Esophagus mucosa (tissue), 1 donor: ENCODE results near the gene FARS2. TPM values are rescaled to one million over a fixed set of nuclear protein-coding genes. Genes with fewer than 3 reads are reported as not detected.

ENCODE experiments used
- ATAC-seq: fragments of 200-7000 bp; cut with Tn5 transposase; one replicate; pipeline ENCODE4 v1.9.1; 2020
- total RNA-seq: library from RNA; stranded (reverse); gene quantifications from one replicate; pipeline ENCODE4 v1.2.4, GENCODE V29; 2023
- donor health status: DM: yes; HTN: yes; CAD: no.

Gene FARS2
- total RNA-seq, 1 donor from 2014 or later, result 15.4 TPM

DNA sequence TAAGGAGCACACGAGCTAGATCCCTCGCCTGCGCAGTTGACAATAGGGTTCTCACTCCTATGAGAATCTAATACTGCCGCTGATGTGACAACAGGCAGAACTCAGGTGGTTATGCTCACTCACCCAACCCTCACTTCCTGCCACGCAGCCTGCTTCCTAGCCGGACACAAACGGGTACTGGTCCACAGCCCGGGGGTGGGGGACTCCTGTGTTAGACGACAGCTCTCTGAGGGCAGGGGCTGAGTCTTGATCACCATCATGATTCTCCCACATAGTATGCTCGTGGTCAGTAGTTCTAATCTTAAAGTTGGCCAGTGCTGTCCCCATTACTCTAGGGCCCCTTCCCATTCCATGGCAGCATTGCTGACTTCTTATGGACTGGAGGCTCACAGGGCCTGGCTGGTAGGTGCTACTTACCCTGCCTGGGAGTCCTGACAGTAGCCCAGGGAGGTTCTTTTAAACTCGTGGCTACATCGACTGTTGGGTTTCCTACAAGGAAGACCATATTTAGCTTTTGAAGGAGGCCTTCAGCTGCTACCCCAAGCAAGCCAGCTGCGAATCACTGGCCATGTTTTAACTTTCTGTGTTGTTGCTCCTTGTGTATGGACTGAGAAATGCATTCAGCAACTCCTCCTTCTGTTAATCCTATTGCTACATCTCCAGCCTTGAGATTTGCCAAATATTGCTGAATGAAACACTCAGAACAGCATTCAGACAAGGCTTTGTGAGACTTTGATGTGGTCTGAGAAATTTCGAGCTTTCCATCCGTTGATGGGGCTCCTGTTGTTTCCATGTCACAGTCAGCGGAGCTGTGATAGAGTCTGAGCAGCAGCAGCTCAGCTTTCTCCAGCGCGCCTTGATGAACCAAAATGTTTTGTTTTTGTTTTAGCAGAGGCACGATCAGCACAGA is 445.1 kb downstream of the FARS2 start:
- no peak for ATAC-seq

DNA sequence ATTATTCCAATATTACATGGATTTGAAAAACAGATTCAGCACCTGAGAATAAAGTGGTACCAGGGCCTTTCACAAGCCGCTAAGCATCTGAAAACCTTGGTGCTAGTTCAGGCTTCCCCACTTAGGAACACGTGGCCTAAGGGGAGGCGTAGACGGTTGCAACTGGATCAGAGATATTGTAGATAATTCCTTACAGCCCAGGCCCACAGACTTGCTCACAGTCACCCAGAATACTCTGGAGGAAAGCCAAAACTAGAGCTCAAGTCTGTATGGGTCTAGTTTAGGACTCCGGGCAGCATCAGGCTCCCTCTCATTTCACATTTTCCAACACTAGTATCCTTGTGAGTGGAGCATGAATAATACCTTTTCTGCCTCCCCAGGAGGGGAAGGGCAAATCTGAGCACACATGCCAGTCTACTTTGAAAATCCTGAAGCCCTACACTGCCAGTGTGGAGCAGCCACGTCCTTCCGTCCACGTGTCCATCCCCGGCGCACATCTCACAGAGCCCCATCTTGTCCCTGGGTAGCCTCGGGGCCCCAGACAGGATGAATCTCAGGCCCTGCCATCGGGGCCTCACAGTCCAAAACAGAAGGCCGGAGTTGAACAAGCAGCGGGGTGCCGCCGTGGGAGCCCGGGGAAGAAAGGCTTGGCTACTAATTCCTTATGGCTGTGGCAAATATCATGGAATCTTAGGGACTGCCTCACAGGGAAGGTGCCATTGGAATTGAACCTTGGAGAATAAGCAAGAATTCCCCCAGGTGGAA is 446.1 kb downstream of the FARS2 start:
- no peak for ATAC-seq

DNA sequence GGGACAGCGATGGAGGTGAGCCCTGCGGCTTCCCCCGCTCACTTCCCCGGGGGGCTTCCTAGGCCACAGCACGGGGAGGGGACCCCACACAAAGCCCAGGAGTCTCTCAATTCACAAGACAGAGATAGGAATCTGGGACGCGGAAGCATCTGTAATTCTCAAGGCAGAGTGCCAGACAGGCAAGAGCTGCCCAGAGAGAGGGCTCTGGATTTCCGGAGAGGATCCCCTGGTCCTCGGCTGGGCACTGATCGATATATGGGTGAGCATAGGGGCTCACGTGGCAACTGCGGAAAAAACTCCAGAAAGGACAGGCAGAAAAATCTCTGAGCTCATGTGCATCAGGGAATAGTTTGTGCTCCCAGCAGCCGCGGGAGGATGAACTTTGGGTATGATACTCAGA is 449.2 kb downstream of the FARS2 start:
- no peak for ATAC-seq

DNA sequence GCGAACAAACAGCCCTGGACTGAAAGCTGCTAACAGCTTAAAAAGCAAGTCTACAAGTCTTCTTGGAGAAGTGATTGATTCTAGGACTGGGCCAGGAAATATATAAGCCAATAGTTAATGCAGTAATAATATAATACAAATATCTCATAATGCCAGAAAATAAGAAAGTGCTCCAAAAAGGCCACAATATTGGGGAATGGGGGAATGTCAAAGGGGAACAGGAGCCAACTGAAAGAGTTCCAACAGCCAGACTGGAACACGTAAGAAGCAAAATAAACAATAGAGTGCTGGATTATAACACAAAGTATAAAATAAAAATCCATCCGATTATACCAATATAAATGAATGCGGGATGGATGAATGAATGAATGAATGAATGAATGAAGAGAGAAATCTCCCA is 449.6 kb downstream of the FARS2 start:
- no peak for ATAC-seq

DNA sequence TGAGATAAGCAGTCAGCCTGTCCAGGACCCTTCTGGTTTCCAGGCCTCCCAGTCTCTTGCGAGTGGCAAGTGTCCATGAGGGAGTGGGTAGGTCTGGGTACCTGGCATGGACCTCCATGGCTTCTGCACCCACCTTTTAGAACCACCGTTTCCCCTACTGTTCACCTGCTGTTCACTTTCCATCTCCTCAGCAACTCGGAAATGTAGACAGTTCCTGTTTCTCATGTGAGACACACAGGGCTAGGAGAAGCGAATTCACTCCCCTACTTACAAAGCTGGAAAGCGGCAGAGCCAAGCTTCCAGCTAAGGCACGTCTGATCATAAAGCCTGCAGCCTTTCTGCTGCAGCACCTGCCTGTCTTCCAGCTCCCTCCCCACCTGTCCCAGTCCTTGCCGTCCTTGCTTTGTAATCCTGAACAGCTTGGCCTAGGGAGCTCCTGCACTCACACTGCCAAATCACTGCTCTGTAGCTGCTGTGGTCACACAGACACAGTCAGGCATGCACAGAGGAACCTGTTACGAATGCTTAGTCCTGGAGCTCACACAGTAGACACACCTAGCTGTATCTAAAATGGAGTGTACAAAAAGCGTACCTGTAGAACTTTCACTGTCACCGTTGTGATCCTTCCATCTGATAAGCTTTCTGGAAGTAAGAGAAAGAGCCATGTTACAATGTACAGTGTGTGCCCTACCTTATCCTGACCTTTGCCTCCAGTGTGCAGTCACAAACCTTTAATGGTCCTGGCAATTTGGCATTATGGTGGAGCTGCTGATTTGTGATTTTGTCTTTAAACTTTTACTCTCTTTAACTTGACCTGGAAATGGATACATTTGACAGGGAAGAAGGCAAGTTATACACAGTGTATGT is 451.3 kb downstream of the FARS2 start:
- no peak for ATAC-seq

DNA sequence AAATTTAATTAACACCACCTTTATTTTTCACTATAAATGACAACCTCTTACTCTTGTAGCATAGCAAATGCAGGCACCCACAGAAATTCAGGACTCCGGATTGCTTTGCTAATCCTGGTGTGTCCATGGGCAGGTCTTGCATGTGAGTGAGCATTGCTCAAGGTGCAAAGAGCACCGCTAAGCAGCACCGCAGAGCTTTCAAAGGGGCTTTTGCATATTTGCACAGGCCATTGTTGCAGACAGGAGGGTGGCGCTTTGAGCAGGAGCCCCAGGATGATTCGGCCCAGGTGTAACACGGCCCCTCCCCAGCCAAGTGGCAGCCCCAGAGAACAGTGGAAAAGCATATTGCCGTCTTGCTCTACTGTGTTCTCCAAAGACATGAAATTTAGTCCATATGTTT is 452.2 kb downstream of the FARS2 start:
- ATAC-seq, result no peak

DNA sequence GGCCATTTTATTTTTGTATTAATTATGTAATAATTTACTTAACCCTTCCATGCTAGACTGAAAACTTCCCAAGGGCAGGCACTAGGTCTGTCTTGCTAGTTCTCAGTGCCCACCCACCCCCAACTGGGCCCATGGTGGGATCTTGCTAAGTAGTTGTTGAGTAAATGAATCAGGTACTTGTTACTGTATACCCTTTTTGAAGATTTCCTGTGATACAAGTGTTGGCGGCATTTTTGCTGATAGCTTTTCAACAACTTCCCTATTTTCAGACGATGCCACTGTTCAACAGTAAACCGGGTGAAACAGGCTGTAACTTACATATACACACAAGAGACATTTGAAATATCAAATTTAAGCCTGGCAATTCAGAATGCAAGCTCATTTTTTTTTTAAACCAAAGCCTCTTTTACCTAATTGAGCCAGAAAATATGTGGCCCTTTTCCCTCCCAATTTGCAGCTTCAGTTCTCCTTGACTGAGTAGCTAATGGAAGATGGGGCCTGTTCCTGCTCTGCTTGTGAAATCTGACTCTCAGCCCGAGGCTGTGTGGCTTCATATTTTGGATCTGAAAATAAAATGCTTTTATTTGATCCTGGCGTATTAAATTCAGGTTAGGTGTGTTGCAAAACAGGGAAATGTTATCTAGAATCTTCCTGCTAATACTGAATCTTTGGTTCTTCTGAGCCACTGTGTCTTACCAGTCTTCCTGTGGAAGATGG is 457.1 kb downstream of the FARS2 start:
- no peak for ATAC-seq

DNA sequence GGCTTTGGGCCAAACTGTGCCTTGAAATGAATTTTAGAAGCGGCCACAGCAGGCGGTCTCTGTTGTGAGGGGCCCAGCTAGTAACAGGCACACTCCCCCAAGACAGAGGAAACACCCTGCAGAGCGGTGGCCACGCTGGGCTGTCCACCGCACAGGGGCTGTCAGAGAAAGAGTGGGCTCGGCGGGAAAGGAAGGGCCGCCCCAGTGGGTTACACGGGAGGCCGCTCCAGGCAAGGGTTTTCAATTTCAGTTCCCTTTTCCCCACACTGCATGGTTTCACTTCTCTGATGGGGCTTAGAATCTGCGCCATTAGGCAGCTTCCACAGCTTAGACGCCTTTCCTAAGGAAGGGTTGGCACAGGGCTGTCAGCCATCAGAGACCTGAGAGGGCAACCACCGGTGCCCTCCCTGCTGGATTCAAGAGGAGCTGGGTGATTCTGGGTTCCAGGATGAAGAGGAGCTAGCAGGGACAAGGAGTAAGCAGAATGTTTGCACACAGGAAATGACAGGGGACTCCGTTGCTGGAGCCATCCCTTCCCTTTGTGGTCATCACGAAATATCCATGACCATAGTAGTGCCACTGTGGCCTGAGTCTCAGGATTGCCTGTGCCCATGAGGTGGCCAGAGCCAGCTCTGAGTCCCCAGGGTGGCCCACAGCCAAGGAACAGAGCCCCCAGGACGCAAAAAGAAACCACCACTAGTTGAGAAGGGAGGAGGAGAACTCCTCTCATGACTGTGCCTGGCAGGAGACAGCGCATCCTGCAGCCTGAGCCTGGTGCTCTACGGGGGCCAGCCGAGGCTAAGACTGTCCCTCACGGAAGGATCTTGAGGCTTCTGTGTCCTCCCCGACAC is 462.8 kb downstream of the FARS2 start:
- ATAC-seq, result peak; percentile 58

DNA sequence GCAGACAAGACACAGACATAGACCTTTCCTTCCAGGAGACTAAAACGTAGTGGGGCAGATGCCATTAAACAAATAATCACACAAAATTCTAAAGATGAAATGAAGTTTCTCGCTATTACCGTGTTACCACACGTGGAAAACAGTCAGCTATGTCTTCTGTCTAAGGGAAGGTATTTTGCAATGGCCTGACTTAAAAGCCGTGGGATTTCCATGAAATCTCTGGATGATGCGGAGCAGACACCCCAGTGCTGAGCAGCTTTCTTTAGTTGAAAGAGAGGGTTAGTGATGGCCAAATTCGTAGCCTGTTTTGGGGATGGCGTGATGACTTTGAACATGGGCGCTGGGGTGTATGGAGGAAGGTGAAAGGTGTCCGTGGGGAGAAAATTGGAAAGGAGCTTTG is 463.6 kb downstream of the FARS2 start:
- no peak for ATAC-seq

DNA sequence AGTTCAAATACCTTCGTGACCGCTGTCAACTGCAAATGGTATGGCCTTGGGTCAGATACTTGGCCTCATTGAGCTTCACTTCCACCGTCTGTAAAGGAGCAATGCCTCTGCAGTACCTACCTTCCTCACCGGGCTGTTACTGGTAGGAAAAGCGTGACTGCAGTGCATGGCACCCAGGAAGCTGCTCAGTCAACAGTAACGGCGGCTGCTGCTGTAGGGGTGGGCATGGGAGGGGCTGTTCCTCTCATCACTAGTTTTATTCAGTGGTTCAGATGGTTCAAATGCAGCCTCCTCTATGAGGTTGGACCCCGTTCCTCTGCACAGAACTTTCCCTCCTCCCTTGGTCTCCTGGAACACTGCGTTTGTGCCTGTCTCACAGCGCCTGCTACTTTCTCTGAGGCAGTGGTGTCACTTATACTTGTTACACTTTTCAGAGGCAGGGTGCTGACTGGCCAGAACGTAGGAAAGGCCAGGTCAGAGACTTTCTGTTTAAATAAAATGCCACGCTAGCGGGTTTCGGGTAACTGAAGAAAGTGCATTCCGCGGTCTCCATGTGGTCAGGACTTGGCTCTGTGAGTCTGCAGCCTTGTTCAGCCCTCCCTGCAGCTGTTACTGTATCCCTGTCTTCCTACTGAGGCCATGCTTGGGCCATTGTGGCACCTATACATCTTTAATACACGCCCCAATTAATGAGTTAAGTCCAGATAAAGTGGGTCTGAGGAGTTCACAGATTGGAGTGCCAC is 465.8 kb downstream of the FARS2 start:
- no peak for ATAC-seq

DNA sequence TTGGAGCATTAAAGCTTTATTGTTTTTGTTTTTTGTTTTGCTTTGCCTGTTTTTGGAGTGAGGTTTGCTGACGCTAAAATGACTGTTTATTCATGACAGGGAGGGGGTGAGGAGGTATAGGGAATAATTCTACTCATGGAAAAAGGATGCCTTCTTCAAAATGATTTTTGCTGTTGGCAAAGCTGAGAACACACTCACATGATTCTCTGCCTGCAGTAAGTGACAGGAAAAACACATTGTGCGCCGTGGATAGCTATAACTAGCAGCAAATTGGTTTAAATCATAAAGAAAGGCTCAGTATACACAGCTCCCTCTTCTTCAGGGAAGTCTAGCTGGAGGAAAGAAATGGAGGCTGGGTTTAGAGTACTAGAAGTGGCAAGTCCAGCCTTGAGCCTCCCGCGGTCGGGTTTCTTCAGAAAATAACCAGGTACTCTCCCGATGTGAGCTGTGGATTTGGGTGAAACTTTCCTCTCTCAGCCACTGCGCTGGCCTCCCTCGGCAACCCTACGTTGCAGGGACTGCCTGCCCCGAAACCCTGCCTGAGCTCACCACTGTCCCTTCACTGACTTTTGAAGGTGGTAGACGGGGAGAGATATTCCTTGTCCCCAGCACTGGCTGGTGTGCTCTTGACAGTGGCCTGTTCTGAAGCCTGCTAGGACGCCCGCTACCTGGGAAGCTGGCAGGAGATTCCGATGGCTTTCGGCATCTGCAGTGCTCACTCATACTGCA is 467.2 kb downstream of the FARS2 start:
- no peak for ATAC-seq

DNA sequence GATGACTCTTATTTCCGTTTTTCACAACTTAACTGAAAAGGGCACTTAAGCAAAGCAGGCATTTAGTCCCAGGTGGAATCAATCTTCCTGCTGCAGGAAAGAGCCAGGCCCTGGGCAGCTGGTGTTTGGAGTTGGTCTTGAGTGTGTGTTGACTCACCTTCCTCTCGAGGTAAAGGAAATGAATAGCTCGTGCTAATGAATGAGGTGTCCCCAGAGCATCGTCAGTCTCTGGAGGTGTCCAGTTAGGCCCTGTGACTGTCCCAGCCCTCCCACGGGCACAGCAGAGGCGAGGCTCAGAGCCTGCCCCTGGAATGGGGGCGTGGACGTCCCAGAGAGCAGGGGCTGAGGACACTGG is 467.7 kb downstream of the FARS2 start:
- peak; percentile 62 for ATAC-seq

DNA sequence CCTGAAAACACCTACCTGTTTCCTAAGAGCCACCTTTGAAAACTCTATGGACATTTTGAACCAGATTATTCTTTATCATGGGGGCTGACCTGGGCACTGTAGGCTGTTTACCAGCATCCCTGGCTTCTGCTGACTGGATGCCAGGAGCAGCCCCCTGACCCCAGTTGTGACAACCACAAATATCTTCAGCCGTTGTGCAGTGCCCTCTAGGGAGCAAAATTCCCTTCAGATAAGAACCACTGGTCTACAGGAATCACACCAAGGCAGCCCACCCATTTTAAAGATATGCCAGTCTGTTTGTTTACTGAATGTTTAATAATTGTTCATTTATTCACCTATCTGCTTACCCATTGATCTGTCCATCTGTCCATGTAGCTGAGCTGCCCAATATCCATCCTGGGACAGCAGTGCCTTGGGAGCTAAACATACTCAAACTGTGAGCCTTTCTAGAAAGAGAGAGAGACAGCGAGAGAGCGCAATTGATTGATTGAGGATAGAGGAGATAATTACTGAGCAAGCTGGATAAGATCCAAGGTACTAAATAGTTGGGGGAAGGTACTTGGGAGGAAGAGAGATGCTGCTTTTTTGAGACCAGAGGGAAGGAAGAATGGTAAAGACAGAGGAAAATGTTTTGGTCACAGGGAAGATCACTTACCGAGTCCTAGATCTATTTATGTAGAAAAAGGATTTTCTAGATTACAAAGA is 468.7 kb downstream of the FARS2 start:
- ATAC-seq, result no peak

DNA sequence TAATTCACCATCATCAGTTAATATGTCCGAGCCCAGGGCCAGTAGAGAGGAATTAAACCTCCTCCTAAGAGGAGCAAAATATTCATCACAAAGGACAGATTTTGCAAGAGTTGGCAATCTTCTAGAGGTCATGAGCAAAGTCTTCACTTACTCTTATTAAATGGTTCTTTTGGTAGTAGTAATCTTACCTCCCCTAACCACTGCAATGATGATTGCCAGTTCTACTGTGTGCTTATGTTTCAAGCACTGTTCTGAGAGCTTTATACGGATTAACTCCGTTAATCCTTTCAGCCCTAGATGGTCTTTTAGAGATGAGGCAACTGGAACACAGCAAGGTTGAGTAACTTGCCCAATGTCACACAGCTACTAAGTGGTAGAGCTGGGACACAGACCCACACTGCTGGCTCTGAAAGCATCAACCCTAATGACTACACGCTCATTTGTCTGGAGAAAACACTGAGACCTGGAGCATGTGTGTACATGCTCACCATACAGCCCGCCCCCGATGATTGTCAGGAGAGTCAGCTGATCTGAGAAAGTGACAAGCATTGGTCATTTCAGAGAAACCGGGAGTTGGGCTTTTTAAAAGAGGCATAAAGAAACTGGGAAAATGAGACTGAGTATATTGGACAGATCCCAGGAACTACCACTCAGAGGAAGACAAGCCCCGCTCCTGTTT is 469.4 kb downstream of the FARS2 start:
- peak; percentile 66 for ATAC-seq

DNA sequence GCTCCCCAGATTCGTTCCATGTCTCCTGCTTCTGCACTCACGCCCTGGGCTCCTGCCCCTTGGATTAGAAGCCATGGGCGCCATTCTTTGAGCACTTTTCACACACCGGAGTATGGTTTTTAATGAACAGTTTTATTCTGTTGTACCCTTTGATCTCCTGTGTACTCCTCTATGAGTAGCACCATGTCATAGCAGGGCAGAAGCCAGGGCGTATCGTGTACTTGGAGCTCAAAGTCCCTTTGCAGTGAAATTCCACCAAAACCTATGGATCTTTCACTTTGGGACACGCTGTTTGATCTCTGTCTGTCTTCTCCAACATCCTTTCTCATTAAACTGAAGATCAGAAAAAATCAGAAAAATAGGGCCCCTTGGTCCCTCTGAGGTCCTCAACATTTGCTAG is 470.1 kb downstream of the FARS2 start:
- ATAC-seq, result no peak

DNA sequence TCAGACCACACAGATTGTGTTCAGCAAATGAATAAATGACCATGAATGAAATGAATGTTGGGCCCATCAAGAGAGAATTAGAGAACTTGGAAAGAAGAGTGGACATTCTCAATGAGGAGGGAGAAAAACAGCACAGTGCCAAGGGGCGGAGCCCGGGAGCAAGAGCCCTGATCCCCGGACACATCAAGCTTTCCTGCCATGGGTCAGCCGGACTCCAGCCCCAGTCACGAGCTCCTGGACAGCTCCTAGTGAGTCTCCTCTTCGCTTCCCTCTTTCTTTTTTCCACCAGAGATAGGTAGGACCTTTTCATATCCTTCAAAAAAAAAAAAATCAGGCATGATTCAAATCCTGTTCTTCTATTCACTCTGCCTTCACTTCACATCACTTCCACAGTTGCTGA is 471.2 kb downstream of the FARS2 start:
- no peak for ATAC-seq

DNA sequence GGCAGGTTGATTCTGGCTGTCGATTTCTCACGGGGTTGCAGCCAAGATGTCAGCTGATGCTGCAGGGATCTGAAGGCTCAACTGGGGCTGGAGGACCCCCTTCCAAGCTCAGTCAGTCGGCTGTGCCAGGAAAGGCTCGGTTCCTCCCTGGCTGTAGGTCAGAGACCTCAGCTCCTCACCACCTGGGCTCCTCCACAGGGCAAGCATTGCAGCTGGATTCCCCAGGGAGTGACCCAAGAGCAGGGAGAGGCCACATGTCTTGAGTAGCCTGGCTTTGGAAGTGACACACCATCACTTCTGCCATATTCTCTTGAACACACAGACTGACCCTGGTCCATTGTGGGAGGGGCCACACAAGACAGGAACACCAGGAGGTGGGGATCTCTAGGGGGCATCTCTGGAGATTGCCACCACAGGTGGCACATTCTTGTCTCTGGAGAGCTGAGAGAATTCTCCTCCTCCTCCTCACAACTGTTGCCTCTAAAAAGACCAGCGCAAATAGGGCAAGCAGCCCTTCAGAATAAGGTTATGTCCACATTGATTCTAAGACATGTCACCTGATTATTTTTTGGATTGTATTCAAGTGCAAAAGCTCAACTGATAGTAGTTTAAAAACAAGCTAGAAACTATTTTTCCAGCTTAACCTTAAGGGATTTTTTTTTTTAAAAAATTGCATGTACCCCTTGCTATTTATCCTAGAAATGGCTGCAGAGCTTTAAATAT is 474.9 kb downstream of the FARS2 start:
- ATAC-seq, result no peak

DNA sequence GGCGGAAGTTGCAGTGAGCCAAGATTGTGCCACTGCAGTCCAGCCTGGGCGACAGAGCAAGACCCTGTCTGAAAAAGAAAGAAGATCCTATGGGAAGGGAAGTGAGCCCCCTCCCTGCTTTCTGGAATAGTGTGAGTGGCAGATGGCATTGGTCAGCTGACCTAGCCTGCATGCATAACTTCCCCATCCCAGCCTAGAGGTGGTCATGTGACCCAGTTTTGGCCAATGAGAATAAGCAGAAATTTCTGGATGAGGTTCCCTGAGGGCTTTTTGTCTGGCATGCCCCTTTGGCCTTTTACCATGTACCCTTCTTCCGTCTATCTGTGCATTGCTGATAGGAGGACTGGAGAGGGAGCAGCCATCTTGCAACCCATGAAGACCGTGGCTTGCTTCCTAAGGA is 476.1 kb downstream of the FARS2 start:
- ATAC-seq, result no peak
